HK-2 (cell line): Measurements from ENCODE around the gene ACVR1.
A peak's percentile ranks its signal among the peaks of the same experiment; 100 is the strongest.

Source experiments
- DNase-seq: peaks from one replicate; pipeline ENCODE4 v3.0.0-alpha.2; 2018; ENCODE audit not compliant: unreplicated experiment

The ACVR1 gene

DNA sequence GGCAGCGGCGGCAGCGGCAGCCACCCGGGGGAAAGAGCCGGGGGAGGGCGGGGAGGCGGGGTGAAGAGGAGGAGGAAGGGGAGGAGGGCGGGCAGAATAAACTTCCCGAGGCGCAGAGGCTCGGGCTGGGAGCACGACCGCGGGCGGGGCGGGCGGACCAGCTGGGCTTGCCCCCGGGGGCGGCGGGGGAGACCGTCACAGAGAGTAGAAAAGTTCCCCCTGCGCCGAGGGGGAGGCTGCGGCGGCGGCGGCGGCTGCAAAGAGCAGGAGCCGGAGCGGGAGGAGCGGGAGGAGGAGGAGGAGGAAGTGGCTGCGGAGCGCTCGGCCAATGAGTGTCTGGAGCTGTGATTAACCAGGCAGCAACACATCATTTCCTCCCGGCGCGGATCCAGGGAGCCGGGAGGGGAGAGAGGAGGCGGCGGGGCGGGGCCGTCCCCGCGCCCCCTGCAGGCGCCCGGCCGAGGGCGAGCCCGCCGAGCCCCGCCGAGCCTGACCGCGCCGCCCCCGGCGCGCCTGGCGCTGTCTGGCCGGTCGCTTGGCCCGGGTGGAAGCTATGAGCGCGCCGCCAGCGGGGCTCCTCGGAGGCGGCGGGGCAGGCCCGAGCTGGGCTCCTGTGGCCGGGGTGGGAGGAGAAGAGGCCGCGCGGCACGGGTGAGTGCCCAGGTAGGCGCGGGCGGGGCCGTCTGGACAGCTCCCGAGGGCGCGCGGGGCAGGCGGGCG, at the start of gene ACVR1:
ACVR1 (minus strand) TSS at position 265 of the 720 bp plus-strand sequence. CDS start 76,837 bp downstream, outside the sequence.
- DNase-seq: peak; percentile 94

DNA sequence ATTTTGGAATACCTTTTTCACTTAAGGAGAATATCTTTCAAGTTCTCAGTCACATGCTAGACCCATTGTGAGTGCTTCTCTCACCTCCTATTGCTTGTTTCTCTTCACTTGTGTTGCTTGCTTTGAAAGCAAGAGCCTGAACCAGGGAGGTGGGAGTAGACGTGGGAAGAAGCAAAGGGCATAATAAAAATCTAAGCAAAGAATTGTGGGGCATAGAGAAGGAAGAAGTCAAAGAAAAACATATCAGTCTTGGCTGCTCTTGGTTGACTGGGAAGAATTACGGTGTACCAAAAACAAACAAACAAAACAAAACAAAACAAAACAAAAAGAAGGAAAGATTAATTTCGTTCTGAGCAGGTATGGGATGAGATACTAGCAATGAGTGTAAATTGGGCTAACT, 48.9 kb upstream of the ACVR1 start:
- no peak for DNase-seq

DNA sequence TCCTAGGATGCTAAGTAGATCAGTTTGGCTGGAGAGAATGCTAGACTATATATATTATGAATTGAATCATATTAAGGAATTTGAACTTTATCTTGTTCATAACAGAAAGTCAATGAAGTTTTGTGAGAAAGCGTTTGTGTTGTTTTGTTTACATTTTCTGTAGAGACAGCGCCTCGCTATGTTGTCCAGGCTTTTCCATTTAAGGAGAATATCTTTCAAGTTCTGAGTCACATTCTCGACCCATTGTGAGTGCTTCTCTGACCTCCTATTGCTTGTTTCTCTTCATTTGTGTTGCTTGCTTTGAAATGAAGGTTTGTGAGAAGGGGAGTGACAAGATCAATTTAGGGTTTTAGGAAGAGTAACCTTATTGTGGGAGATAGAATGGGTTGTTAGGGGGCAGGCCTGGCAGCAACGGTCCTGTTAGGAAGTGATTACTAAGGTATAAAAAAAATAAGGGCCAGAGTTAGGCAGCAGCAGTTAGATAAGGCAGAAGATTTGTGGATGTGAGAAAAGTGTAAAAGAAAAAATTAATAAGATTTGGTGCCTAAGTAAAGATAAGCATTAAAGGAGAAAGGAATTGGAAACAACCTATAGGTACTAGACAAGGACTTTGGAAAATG, 47.6 kb upstream of the ACVR1 start:
- DNase-seq: no peak

DNA sequence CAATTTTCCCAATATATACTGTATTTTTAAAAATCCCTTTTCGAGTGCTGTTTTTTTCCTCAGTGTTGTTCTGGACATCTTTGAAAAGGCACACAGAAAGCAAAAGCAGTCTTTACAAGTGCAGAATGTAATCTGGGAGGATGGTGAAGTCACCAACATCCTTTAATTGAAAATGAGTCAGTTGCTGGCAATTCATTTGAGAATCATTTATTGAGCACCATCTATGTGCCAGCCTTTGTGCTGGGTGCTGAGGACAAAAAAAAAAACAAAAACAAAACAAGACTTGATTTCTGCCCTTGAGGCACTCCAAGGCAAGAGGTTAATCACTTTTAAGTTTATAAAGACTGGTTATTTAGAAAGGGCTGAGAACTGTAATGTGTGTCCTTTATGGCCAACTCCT, 46.7 kb upstream of the ACVR1 start:
- DNase-seq: no peak

DNA sequence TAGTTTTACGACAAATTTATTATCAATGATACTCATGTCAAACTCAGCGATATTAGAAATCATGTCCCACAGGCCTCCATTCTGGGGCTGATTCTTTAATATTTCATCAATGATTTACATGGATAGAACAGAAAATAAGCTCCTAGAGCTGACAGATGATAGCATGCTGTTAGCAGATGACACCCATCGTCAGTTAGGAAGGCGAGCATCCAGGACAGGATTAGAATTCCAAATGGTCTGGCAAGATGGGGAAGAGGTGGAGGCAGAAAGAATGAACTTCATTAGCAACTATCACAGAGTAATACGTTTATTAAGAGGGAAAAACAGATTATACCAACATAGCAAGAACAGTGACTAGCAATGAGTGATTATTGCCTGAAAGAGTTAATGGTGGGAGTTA, 46.2 kb upstream of the ACVR1 start:
- DNase-seq: no peak

DNA sequence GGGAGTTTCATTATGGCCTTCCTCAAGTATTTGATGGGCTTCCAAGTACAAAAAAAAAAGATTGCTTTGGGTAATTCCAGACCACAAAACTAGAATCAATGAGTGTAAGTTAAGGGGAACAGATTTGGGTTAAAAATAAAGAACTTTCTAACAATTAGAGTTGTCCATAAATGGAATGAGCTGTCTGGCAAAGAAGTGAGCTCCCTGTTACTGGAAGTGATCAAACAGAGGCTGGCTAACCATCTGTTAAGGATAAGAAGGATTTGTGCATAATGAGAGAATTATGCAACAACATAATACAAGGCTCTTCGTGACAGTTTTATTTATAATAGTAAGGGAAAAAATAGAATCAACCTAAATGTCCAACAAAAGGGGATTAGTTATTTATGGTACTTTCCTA, 44.6 kb upstream of the ACVR1 start:
- no peak for DNase-seq

DNA sequence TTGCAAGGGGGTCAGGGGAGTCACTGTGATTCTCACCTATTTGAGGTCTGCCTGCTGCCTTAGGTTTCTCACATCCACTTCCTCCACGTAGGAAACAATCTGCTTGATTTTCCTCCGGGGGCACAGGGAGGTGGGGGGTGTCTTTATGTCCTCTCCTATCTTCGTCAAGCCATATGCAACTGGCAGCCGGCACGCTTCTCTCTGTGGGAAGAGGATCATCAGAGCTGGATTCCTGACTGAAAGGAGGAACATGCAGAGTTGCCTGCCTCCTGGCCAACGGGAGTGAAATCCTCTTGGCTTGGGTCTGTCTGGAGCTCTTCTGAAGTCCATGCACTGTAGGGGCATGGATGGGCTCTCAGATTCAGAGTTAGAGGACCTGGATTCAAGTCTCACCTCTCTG, 43.1 kb upstream of the ACVR1 start:
- DNase-seq: no peak

DNA sequence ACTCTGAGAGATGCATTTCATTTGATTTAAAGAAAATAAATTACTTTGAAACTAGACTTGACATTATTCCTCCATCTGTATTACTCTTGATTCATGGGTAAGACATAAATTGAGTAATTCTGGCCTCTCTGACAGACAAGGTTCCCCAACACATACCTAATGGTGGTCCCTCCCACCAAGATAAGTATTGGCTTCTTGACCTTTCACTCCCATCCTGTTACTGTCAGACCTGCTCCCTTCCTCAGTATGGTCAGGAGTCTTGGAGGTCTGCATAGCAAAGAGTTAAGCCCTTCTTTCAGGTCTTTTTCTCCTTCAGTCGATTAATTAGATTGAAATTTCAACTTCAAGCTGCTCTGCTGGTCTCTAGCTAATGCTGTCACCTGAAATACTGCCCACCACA, 42.2 kb upstream of the ACVR1 start:
- no peak for DNase-seq

DNA sequence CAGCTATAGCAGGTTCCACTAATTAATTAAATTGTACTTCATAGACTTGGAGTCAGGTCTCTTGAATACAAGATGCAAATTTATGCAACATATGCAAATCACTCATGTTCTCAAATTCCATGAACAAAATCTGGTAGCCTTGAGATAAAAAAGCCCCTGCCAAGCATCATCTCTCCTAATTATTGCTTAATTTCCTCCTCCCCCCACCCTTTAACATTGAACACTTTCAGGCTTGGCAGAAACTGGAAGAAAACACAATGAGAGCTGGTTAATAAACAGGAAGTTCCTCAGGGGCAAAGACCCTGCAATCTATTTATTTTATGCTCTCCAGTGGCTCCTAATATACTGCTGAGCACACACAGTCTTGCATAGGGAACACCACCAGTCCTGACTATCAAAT, 35.6 kb upstream of the ACVR1 start:
- DNase-seq: no peak

DNA sequence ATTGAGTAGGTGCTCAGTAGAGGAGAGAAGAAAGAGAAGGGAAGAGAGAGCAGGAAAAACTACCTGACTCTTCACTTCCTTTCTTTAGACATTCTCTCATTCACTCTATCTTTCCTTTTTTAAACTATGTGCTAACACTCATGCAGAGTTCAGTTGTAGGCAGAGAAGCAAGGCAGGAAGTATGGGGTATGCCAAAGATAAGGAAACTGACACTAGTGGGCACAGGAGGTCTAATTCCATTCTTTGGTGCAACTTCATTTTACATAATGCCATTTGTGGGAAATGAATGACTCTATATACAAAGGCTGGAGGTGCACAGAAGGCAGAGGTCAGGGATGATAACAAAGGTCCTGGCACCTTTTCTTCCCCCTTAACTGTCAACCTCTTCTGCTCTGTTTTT, 35.1 kb upstream of the ACVR1 start:
- no peak for DNase-seq

DNA sequence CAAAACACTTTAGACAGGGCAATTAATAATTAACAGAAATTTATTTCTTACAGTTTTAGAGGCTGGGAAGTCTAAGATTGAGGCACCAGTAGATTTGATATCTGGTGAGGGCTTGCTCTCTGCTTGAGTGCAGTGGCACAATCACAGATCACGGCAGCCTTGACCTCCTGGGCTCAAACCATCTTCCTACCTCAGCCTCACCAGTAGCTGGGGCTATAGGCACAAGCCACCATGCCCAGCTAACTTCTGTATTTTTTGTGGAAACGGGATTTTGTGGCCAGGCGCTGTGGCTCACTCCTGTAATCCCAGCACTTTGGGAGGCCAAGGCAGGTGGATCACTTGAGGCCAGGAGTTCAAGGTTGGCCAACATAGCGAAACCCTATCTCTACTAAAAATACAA, 29.0 kb upstream of the ACVR1 start:
- no peak for DNase-seq

DNA sequence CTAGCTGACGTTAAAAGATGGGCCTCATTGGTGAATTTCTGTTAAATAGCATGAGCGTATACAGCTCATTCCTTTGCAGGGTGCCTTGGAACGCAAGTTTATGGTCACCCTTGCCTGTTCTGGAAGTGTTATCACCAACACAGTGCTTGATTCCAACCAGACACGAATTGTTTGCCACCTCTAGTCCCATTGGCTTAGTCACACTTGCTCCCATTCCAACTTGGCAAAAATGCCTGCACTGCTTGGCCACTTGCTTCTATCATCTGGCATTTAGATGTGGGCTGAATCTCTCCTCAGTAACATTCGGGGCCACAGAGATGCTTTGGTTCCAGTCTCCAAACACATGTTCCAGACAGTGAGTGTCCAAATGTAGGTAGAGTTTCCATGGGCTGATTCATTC, 27.5 kb upstream of the ACVR1 start:
- no peak for DNase-seq

DNA sequence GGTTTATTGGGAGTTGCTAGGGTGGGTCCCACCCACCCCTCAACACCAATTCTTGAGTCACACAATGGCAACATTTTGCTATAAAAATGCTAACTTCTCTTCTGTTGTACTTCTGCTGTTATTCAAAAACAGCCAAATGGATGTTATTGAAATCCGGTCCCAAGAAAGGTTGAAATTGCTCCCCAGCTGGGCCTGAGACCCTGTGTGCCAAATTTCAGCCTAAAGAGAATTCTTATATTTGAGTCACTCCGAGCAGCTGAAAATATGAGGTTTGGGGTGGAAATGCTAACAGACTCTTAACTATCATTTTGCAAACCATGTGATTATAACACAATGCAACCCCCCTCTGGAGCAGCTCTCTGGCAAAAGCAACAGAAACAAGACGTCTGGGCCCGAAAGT, 27.0 kb upstream of the ACVR1 start:
- DNase-seq: no peak

DNA sequence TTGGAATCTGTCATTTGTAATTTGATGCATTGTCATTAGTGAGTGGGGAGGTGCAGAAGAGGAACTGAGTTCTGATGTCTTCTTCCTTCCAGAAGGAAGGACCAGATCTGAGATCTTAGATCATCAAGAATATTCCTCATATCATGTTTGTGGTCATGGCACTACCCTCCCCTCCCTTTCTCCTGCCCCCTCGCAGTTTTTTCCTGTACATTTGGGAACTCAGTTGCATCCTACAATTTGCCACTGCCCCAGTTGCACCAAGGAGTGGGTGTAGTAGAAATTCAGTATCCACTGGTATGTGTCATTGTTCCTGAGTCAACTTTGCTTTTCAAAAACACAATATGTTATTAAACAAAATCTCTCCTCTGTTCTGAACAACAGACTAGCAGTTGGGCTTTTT, 26.6 kb upstream of the ACVR1 start:
- DNase-seq: no peak

DNA sequence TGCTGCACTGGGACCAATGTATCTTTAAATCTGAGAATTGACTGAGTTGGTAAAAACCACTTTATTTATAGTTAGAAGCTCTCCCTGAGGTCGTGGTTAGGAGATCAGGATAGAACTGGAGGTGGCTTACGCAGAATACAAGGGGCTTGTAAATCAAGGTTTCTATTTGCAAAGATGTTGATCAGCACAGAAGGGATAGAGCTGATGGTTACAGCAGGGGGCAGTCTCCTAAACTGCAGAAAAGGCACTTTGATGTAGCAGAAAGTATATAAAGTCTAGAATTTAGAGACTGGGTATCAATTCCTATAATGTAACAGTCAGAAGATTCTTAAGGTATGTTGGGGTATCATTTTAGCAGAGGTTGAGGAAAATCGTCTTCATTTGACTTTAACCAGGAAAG, 25.2 kb upstream of the ACVR1 start:
- DNase-seq: no peak

DNA sequence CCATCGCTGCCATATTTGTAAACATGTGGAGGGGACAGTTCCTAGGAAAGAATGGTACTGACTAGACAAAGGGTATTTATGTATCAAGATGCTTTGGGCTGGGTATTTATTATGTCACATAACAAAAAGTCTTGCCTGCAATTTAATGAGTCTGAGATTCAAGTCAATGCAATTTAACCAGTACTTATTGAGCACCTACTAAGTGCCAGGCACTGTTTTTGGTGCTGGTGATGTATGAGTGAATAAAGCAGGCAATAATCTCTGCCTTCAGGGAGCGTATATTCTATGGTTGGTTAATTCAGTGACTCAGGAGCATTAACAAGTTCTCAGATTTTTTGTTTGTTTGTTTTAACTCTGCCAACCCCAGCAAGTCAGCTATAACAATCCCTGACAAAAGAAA, 24.6 kb upstream of the ACVR1 start:
- DNase-seq: no peak

DNA sequence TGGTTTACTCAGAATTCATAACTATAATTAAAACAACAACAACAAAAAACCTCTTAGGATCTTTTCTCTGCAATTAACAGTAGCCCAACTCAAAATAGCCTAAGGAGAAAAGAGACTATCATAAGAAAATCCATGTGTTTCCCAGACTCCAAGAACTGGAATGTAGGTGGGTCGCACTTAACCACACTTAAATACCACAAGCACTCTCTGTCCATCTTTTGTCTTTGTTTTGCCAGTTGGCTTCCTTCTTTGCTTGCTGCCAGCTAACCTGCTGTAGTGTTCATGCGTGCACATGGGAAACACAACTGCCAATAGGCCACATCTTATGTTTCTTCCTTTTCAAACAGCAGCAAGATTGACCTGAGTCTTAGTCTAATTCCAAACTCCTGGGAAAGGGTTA, 24.1 kb upstream of the ACVR1 start:
- no peak for DNase-seq

DNA sequence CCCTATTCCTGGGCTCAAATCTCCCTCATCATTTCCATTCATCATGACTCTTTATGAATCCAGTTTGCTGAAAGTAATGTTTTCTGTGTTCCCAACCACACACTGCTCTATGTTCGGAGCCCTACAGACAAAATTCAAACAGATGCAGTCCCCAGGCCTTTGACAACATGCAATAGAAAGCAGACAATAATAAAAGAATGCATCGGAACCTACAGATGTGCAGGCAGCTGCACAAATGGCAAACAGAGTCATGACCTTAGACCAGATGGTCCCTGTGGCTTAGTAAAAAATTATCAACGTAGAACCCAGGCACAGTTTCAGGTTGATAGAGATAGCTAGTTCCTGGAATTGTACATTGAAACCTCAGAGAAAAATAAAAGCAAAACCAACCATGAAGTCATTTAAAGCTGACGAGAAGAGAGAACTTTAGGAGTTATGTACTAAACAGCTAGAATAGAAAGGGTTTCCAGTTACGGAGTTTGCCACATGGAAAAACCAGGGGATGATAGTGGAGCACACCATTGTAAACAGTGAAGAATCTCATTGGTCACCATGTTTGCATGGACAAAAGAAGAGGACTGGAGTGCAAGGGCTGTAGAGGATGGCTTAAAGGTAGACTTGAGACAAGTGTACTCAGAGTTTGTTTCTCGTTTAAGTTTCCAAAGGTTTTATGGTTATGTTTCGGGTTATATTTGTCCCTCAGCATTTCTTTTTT, 23.2 kb upstream of the ACVR1 start:
- no peak for DNase-seq

DNA sequence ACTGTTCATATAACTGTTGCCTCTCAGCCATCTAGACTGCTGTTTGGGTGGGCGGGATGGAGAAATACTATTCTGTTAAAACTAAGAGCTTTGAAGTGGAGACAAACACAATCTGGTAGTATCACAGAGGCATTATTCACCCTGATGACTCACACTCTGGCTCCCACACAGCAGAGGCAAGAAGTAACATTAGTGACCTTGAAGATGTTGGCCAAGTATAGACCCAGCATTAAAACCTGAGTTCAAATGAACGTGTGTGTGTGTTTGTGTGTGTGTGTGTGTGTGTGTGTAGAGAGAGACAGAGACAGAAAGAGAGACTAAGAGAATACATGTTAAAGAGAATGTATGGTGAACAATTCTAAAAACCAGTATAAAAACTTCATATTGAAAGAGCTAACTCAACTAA, 22.5 kb upstream of the ACVR1 start:
- peak; percentile 16 for DNase-seq

DNA sequence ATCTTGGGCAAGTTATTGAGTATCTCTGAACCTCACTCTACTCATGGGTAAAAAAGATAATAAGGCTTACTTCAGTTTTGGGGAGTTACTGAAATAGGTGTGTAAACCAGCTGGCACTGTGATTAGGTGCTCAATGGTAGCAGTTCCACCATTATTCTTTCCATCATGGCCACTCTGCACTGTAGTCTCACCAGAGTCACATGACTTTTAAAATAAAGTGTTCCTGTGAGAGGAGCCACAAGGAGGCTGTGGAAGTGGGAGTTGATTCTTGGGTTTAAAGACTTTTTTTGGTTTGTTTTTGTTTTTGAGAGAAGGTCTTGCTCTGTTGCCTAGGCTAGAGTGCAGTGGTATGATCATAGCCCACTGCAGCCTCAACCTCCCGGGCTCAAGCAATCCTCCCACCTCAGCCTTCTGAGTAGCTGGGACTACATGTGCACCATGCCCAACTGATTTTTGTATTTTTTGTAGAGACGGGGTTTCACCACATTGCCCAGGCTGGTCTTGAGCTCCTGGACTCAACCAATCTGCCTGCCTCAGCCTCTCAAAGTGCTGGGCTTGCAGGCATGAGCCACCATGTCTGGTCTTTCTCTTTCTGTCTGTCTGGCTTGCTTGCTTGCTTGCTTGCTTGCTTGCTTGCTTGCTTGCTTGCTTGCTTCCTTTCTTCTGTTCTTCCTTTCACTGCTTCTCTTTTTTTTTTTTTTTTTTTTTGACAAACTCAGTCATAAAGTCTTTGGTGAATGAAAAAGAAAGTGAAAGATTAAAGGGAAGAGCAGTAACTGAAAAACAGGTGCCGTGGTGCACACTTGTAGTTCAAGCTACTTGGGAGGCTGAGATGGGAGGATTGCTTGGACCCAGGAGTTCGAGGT, 21.2 kb upstream of the ACVR1 start:
- no peak for DNase-seq

DNA sequence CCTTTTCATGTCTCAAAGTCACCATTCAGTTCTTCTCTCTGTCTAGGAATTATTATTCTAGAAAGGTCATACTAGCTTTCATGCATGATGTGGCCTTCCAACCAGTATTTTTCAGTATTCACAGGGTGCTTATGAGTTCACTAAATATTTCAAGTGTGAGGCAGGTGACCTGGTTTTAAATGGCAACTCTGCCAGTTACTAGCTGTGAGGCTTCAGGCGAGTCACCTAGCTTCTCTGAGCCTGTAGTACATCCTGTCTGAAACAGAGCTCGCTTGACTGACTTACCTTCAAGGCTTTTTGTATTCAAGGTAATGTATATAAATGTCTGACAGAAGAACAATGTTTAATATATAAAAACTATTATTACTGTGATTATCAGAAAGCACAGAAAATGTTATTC, 19.4 kb upstream of the ACVR1 start:
- no peak for DNase-seq

DNA sequence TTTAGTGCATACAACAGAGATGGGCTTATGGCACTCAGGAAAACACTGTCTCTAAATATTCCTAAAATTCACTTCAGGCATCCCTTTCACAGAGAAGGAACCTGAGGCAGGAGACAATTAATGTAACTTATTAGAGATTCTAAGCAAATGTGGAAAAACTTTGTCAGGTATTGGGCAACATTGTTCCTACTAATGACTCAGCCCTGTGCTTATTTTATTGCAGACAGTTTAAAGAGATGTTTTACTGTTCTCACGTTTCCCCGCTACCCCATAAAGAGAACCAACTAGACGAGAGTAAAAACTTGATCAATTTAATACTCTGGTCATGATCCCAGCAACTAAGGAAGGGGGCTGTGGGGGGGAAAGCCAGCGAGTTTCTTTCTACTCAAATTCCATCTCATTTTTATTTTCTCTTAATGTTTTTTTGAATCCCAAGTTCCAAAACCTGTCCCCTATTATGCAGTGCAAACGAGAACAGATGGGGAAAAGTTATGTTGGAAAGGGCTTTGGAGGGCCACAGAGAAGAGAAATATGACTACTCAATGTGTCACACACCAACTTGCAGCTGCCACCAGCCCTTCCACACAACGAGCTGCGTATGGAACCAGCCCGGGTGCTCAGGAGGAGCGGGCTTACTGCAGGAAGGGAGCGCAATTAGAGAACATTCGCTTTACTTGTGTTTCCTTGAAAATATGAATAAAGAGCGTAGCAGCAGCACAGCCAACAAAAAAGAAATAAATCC, 18.7 kb upstream of the ACVR1 start:
- DNase-seq: no peak
